IPS-18a (cell line): ENCODE data around the gene TRAT1.

Experiments
- H3K27ac ChIP-seq: one replicate; pipeline ENCODE4 v1.5.1; 2013; ENCODE audit warnings: low read length
- H3K27me3 ChIP-seq: one replicate; pipeline ENCODE4 v1.6.1; 2013; ENCODE audit warnings: mild to moderate bottlenecking, low read length; ENCODE audit not compliant: control insufficient read depth, insufficient read depth
- H3K36me3 ChIP-seq: one replicate; pipeline ENCODE4 v1.6.1; 2013; ENCODE audit warnings: low read depth, low read length; ENCODE audit not compliant: control insufficient read depth
- H3K4me1 ChIP-seq: one replicate; pipeline ENCODE4 v1.6.1; 2013; ENCODE audit warnings: low read depth, low read length; ENCODE audit not compliant: control insufficient read depth
- H3K4me3 ChIP-seq: one replicate; pipeline ENCODE4 v1.5.1; 2013; ENCODE audit warnings: low read length
- H3K9ac ChIP-seq: one replicate; pipeline ENCODE4 v1.6.1; 2013; ENCODE audit warnings: mild to moderate bottlenecking, low read length, moderate library complexity
- H3K9me3 ChIP-seq: one replicate; pipeline ENCODE4 v1.6.1; 2013; ENCODE audit warnings: low read depth, low read length; ENCODE audit not compliant: control insufficient read depth

Gene TRAT1

GRCh38 chr3:108862865-108863798 is 40.5 kb downstream of the TRAT1 start:
- H3K36me3 ChIP-seq = no peaks in the 10 kb centered on the region
- no peak overlapping the region for H3K27ac ChIP-seq
- H3K9me3 ChIP-seq = no peaks in the 10 kb centered on the region
- H3K4me1 ChIP-seq = peaks cover 7% of the 10 kb centered on the region
- H3K9ac ChIP-seq = no peak overlapping the region
- H3K27me3 ChIP-seq = no peaks in the 10 kb centered on the region
- H3K4me3 ChIP-seq = no peak overlapping the region

GRCh38 chr3:108863799-108864135 is 41.2 kb downstream of the TRAT1 start:
- no peak overlapping the region for H3K27ac ChIP-seq

DNA sequence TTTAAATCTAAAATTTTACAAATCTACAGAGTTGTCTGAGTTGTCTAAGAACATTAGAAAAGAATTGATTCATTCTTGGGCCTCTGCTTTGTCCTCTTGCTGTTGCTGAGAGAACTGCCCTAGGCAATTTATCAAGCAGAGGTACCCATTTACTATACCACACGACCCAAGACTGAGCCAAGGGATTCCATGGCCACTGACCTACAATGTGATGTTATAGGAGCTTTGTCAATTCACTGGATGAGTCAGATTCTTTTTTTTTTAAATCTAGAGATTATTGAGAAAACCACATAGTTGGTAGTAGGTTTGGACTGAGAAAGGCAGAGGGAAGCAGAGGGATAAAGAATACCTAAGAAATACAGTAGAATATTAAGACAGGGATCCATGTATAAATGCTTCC is 55.3 kb downstream of the TRAT1 start:
- no peaks in the 10 kb centered on the region for H3K27me3 ChIP-seq
- H3K9me3 ChIP-seq = no peaks in the 10 kb centered on the region

More at GRCh38 chr3:108863799-108864135, 41.2 kb downstream of the TRAT1 start:
- H3K36me3 ChIP-seq = no peaks in the 10 kb centered on the region
- H3K4me3 ChIP-seq = no peak overlapping the region
- no peak overlapping the region for H3K9ac ChIP-seq
- H3K27me3 ChIP-seq = no peaks in the 10 kb centered on the region
- no peaks in the 10 kb centered on the region for H3K9me3 ChIP-seq
- peaks cover 7% of the 10 kb centered on the region for H3K4me1 ChIP-seq

GRCh38 chr3:108879915-108880314 is 57.3 kb downstream of the TRAT1 start:
- H3K36me3 ChIP-seq = no peaks in the 10 kb centered on the region
- H3K4me3 ChIP-seq = no peak overlapping the region
- H3K9me3 ChIP-seq = no peaks in the 10 kb centered on the region
- no peaks in the 10 kb centered on the region for H3K27me3 ChIP-seq
- no peak overlapping the region for H3K9ac ChIP-seq
- H3K4me1 ChIP-seq = no peaks in the 10 kb centered on the region
- H3K27ac ChIP-seq = no peak overlapping the region

More for the DNA sequence above, 55.3 kb downstream of the TRAT1 start:
- Histone ChIP-seq H3K36me3 (no peaks in the 10 kb centered on the region), H3K4me3 (no peak overlapping the region), H3K27ac (no peak overlapping the region), H3K4me1 (no peaks in the 10 kb centered on the region), H3K9ac (no peak overlapping the region)

GRCh38 chr3:108882762-108883161 is 60.2 kb downstream of the TRAT1 start:
- H3K27ac ChIP-seq = no peak overlapping the region
- no peaks in the 10 kb centered on the region for H3K9me3 ChIP-seq
- H3K27me3 ChIP-seq = no peaks in the 10 kb centered on the region
- H3K4me1 ChIP-seq = no peaks in the 10 kb centered on the region
- no peak overlapping the region for H3K4me3 ChIP-seq
- H3K36me3 ChIP-seq = no peaks in the 10 kb centered on the region
- no peak overlapping the region for H3K9ac ChIP-seq

DNA sequence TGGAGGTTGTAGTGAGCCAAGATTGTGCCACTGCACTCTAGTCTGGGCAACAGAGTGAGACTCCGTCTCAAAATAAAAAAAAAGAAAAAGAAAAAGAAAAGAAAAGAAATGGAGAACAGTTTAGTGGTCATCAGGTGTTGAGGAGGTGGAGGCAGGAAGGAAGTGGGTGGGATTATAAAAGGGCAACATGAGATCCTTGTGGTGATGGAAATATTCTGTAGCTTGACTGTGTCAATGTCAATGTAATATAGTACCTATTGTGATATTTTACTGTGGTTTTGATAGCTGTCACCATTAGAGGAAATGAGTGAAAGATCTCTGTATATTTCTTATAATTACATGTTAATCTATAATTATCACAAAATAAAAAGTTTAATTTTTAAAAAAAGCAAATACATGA is 60.8 kb downstream of the TRAT1 start:
- H3K4me1 ChIP-seq = no peaks in the 10 kb centered on the region
- no peaks in the 10 kb centered on the region for H3K27me3 ChIP-seq
- no peak overlapping the region for H3K9ac ChIP-seq
- H3K9me3 ChIP-seq = no peaks in the 10 kb centered on the region
- no peaks in the 10 kb centered on the region for H3K36me3 ChIP-seq
- no peak overlapping the region for H3K27ac ChIP-seq
- H3K4me3 ChIP-seq = no peak overlapping the region

DNA sequence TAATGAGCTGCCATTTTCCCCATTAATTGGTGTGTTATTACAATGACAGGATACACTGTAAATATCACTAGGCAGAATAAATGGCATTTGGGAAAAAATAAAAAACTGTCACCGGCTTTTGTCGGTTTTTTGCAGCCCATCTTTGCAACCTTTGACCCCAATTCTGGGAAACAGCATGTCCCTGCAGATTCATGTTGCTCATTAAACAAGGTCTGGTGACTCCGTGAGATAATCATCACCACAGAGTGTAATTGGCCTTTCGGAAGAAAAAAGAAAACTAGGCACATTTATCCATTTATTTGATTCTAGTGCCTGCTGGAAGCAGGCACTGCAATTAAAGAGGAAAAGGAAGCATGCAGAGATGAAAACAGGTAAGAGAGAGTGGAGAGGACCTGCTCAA is 64.5 kb downstream of the TRAT1 start:
- no peaks in the 10 kb centered on the region for H3K27me3 ChIP-seq
- no peaks in the 10 kb centered on the region for H3K4me1 ChIP-seq
- H3K4me3 ChIP-seq = no peak overlapping the region
- no peaks in the 10 kb centered on the region for H3K36me3 ChIP-seq
- no peak overlapping the region for H3K27ac ChIP-seq
- no peaks in the 10 kb centered on the region for H3K9me3 ChIP-seq
- no peak overlapping the region for H3K9ac ChIP-seq

DNA sequence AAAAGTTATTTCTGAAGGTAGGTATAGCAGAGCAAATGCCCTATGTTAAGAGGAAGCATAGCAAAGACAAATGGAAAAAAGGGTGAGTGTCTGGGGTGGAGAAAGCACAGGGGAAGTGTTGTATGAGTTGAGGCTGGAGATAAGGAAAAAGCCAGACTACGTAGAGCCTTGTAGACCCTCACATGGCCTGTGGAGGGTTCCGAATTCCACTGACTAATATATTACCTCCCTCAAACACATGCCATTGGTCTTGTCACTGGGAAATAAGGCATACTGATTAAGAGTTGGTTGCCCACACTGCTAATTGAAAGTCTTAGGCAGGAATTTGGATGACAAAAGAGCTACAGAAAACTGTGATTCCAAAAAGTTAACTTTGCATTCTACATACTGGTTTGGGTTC is 65.2 kb downstream of the TRAT1 start:
- H3K4me3 ChIP-seq = no peak overlapping the region
- no peaks in the 10 kb centered on the region for H3K4me1 ChIP-seq
- H3K27me3 ChIP-seq = no peaks in the 10 kb centered on the region
- no peak overlapping the region for H3K27ac ChIP-seq
- H3K9ac ChIP-seq = no peak overlapping the region
- no peaks in the 10 kb centered on the region for H3K9me3 ChIP-seq
- H3K36me3 ChIP-seq = no peaks in the 10 kb centered on the region

GRCh38 chr3:108891833-108892232 is 69.2 kb downstream of the TRAT1 start:
- H3K4me3 ChIP-seq = no peak overlapping the region
- H3K9ac ChIP-seq = no peak overlapping the region
- H3K9me3 ChIP-seq = no peaks in the 10 kb centered on the region
- no peaks in the 10 kb centered on the region for H3K4me1 ChIP-seq
- no peaks in the 10 kb centered on the region for H3K27me3 ChIP-seq
- no peaks in the 10 kb centered on the region for H3K36me3 ChIP-seq
- H3K27ac ChIP-seq = no peak overlapping the region

GRCh38 chr3:108894981-108895380 is 72.4 kb downstream of the TRAT1 start:
- Histone ChIP-seq H3K27me3 (no peaks in the 10 kb centered on the region), H3K4me3 (no peak overlapping the region)

DNA sequence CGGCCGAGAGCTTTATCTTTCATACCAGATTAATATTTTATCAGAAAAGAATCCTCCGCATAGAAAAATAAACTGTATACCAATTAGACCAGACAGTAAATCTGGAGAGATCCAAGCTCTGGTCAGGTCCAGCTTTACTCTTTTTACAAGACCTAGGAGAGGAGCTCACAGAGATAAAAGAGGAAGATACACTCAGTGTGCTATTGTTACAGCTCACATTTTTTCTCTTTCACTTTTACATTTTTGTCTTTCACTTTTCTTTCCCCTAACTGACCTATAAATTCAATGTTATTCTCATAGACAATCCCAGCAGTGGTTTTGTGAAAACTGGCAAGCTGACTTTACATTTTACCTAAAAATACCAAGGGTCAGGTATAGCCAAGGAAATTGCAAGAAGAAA is 75.3 kb downstream of the TRAT1 start:
- H3K36me3 ChIP-seq = no peaks in the 10 kb centered on the region
- H3K27ac ChIP-seq = no peak overlapping the region
- no peaks in the 10 kb centered on the region for H3K4me1 ChIP-seq
- no peaks in the 10 kb centered on the region for H3K9me3 ChIP-seq
- H3K4me3 ChIP-seq = no peak overlapping the region
- H3K9ac ChIP-seq = no peak overlapping the region
- no peaks in the 10 kb centered on the region for H3K27me3 ChIP-seq

More at GRCh38 chr3:108894981-108895380, 72.4 kb downstream of the TRAT1 start:
- no peak overlapping the region for H3K27ac ChIP-seq
- no peaks in the 10 kb centered on the region for H3K4me1 ChIP-seq
- H3K9ac ChIP-seq = no peak overlapping the region
- H3K9me3 ChIP-seq = no peaks in the 10 kb centered on the region
- no peaks in the 10 kb centered on the region for H3K36me3 ChIP-seq

DNA sequence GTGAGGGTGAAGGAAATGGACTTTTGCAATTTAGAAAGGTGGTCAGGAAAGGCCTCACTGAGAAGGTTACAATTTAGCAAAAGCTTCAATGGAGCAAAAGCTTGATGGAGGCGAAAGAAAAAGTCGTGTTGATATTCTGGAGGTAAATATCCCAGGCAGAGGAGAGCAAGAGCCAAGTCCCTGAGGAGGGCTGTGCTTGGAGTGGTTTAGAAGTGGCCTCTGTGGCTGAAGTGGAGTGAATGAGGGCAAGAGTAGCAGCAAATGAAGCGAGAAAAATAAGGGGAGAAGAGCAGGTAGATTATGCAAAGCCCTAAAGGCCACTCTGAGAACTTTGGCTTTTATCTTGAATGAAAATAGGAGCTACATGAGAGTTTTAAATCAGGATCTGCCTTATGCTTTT is 76.9 kb downstream of the TRAT1 start:
- Histone ChIP-seq H3K27ac (no peak overlapping the region), H3K4me1 (no peaks in the 10 kb centered on the region), H3K4me3 (no peak overlapping the region), H3K9me3 (no peaks in the 10 kb centered on the region), H3K36me3 (no peaks in the 10 kb centered on the region), H3K27me3 (no peaks in the 10 kb centered on the region), H3K9ac (no peak overlapping the region)
